Stimulated activated CD8-positive, alpha-beta memory T cell treated with anti-CD3 and anti-CD28 coated beads, Interleukin-12 subunit alpha, Interleukin-12 subunit beta, amount 100 ng/mL, for 24 hours (primary cell): ENCODE results near the gene ASCC1.
"Not testable (repeated sequence)": the region's sequence is repeated elsewhere in the genome, so short reads cannot be mapped to it uniquely, and the experiment has no call there.

Source experiments
- DNase-seq: peaks from one replicate; pipeline ENCODE4 v3.0.0-alpha.2; 2020; ENCODE audit errors: extremely low read depth

The ASCC1 gene

DNA sequence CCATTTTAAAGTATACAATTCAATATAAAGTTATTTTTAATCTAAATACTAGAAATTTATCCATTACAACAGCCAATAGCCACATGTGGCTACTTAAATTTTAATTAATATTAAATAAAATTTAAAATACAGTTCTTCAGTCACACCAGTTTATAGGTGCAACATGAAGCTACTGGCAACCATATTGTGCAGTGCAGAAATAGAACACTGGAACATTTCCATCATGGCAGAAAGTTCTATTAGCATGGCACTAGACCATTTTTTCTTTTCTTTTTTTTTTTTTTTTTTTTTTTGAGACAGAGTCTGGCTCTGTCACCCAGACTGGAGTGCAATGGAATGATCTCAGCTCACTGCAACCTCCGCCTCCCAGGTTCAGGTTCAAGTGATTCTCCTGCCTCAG is 5.2 kb upstream of the ASCC1 start:
- DNase-seq: no peak

DNA sequence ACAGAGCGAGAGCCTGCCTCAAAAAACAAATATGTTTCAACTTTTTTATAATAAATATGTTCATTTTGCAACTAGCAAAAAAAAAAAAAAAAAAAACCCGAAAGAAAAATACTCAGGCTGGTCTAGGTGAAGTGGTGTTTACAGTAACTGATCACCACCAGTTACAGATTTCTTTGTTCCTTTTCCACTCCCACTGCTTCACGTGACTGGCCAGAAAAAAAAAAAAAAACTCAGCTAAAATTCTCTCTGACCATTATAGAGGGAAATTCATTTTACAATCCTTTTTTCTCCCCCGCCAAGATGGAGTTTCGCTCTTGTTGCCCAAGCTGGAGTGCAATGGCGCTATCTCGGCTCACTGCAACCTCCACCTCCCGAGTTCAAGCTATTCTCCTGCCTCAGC is 4.6 kb upstream of the ASCC1 start:
- DNase-seq: no peak

DNA sequence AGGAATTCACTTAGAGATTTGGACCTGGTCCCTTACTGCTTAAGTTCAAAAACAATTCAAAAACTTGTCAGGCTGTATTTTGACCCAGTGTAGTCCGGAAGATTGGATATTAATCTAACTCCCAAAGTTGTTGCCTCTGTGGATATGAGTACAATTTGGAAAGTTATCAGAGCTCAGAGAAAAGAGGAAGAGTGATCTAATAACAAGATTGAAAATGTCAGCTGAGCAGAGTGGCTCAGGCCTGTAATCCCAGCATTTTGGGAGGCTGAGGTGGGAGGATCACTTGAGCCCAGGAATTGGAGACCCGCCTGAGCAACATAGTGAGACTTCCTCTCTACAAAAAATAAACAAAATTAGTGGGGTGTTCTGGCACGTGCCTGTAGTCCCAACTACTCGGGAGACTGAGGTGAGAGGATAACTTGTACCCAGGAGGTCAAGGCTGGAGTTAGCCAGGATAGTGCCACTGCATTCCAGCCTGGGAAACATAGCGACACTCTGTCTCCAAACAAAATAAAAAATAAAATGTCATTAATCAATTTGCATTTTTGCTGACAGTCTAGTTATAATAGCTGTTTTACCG is 3.2 kb upstream of the ASCC1 start:
- no peak for DNase-seq

DNA sequence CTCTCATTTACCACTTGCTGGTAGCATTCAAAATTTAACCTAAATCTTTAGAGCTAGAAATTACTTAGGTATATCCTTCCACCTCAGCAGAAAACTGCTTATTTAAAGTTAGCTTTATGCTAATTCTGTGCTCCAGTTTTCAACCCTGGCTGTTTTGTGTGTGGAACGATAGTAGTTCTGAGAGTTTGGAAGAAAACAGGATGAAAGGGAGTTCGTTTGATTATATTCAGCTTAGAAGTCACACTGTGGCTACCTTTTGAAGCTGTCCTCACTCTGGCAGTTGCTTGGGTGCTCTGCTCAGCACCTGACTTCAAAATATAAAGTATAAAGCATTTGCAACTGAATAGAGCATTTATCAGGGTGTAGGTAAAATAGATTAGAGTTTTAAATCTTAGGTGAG is 2.6 kb upstream of the ASCC1 start:
- DNase-seq: no peak

DNA sequence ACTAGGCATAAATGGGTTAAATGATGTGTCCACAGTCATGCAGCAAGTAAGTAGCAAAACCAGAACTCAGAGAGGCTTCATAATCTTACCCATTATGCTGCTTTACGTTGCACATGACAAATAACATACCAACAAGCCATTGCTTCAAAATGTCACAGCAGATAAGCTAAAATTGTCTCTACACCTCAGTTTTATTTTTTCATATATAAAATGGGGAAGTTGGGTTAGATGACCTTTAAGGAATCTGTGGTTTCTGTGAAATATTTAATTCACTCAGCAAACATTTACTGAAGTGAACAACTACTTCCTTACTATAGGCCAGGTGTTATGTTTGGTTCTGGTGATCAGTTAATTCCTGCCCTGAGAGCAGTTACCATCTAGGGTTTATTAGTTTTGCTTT is 2.2 kb upstream of the ASCC1 start:
- DNase-seq: no peak

DNA sequence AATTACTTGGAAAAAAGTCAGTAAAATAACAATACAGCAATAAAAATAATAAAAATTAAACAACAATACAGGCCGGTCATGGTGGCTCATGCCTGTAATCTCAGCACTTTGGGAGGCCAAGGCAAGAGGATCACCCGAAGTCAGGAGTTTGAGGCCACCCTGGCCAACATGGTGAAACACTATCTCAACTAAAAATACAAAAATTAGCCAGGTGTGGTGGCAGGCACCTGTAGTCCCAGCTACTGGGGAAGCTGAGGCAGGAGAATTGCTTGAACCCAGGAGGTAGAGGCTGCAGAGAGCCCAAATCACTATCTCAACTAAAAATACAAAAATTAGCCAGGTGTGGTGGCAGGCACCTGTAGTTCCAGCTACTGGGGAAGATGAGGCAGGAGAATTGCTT is 4.2 kb downstream of the ASCC1 start:
- not testable (repeated sequence) for DNase-seq

DNA sequence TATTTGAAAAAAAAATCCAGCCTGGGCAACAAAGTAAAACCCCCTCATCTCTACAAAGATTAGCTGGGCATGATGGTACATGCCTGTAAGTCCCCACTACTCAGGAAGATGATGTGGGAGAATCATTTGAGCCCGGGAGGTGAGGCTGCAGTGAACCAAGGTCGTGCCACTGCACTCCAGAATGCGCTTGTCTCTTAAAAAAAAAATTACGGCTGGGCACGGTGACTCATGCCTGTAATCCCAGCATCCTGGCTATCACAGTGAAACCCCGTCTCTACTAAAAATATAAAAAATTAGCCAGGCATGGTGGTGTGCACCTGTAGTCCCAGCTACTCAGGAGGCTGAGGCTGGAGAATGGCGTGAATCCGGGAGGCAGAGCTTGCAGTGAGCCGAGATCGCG is 4.7 kb downstream of the ASCC1 start:
- DNase-seq: not testable (repeated sequence)

DNA sequence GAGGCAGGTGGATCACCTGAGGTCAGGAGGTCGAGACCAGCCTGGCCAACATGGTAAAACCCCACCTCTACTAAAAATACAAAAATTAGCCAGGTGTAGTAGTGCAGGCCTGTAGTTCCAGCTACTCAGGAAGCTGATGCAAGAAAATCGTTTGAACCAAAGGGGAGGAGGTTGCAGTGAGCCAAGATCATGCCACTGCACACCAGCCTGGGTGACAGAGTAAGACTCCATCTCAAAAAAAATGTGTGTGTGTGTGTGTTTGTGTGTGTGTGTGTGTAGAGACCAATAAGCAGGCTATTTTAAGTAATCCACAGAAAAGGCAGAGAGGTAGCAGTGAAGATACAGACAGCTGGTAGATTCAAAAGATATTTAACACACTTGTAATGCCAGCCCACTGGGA is 7.5 kb downstream of the ASCC1 start:
- not testable (repeated sequence) for DNase-seq

DNA sequence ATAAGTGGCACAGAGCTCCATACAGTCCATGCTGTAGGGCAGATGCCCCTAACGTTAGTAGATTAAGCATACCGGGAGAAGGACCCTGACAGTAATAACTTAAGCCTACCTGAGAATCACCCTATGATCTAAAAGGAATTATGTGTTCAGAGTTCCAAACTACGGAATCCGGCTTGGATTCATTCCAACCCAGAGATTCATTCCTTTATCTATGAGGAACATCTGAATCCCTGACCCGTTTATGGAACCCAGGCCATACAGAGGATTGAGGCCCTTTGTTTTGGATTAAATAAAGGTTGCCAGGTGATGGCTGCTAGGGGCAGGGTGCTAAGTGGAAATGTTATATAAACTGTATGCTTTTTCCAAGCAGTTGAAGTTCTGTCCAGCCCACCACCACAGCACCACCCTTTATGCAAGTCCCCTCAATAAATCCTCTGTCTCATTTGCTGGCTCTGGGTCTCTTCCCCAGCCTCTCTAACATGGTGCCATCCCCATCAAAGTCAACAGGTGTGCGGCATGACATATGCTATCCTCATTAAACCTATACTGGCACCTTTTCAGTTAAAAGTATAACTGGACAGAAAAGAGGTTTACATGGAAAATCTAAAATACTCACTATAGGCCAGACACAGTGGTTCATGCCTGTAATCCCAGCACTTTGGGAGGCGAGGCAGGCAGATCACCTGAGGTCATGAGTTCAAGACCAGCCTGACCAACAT is 9.4 kb downstream of the ASCC1 start:
- no peak for DNase-seq

DNA sequence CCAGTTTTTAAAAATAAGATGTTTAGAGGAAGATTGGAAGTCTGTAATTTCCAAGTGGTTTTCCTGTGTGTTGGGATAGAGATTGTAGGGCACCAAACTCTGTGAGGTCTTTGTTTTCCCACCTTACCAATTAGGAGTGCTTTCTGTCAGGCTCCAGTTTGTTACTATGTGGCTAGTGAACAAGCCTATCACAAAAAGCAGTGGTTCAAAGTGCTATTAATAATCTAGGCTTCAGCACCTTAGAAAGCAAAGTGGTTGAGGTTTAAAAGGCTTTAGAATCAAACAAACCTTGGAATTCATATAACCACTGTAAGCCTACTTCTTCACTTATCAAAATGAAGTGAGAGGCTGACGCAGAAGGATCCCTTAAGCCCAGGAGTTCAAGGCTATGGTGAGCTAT is 11.4 kb downstream of the ASCC1 start:
- no peak for DNase-seq

DNA sequence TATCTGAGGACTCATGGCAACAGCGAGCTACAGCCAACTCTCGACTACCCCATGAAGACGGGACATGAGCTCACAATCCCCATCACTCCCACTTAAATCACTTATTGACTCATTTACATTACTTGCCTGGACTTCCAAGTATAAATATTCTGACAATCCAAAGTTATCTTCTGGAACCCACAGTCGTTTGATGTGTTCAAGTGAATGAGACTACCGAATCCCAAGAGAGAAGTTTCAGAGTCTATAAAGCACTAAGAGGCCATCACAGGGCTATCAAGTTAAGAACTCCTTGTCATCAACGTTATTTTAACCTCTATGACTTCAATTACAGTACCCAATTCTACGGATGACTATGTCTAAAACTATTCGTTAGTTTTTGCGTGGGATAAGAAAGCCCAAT is 11.8 kb downstream of the ASCC1 start:
- DNase-seq: no peak

DNA sequence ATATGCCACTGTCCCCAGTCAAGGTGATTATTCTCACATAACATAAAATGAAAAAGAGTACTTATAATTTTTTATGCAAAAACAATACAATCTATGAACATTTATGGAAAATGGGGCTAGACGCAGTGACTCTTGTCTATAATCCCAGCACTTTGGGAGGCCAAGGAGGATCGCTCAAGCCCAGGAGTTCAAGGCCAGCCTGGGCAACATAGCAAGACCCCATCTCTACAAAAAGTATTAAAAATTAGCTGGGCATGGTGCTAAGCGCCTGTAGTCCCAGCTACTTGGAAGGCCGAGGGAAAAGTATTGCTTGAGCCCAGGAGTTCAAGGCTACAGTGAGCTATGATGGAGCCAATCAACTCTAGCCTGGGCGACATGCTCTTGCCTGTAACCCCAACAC is 14.8 kb downstream of the ASCC1 start:
- DNase-seq: no peak

DNA sequence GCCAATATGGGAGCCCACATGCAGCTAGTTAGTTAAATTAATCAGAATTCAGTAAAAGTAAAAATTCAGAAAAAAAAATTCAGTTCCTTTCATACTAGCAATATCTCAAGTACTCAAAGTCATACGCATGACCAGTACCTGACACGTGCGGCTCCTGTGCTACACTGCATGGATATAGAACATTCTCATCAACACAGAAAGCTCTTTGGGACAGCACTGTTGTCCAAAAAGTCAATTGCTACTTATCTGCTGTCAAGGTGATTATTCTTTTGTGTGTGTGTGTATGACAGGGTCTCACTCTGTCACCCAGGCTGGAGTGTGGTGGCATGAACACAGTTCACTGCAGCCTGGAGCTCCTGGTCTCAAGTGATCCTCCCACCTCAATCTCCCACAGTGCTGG is 15.2 kb downstream of the ASCC1 start:
- no peak for DNase-seq

DNA sequence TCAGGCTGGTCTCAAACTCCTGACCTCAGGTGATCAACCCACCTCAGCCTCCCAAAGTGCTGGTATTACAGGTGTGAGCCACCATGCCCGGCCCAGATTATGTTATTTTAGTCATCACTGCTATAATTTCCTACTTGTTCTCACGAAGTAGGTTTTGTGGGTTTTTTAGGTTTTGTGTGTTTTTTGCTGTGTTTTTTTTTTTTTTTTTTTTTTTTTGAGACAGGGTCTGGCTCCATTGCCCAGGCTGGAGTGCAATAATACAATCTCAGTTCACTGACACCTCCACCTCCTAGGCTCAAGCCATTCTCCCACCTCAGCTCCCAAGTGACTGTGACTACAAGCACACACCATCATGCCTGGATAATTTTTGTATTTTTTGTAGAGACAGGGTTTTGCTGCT is 21.1 kb downstream of the ASCC1 start:
- no peak for DNase-seq

DNA sequence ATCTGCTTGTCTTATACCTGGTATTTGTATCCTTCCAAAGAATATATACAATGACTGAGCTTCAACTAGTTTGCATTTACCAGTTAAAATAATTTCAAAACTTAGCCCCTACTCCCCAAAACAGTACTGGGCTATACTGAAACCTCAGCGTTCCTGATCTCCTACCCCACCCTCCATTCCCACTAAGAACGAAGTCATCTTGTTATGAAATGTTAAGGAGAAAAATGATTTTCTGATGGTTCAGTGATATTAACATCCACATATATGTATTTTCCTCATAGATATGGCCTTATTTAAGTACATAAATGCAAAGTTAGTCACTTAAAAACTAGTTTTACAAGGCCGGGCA is 29.1 kb downstream of the ASCC1 start:
- no peak for DNase-seq

DNA sequence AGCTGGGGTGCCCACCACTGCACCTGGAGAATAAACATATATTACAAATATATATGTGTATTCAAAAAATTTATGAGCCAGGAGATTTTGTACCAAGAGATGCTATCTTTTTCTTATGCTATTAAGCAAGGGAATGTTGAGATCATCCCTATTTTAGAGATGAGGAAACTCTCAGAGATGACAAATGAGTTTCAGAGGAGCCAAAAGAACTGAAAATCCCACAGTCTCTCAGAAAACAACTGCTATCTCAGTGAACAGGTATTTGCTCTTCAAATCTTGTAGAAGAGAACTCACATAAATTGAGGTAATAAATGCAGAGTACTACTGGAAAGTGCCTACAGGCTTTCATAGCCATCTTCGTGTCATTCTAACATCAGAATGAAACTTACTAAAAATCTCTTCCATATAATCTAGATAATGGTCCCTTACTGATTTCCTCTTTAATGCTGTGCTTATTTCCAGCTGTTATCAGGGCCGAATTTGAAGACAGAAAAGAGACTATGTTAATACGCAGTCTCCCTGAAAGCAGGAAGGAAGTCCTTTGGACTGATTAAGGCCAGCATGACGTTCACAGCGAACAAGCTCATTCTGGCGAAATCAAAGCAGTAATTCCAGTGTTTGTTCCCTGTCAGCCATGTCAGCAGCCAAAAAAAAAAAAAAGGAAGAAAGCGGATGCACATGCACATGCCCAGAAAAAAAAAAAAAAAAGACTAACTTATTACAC is 29.7 kb downstream of the ASCC1 start:
- DNase-seq: no peak

DNA sequence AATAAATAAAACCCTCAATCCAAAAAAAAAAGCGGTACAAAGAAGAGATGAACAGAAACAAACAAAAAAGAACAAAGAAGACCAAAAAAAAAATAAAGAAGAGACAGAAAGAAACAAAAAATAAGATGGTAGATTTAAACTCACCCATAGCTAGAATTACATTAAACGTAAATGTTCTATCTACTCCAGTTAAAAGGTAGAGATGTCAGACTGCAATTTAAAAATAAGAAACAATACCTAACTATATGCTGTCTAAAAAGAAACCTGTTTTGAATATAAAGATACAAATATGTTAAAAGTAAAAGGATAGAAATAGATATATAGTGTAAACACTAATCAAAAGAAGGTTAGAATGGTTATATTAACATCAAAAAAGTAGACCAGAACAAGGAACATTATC is 31.9 kb downstream of the ASCC1 start:
- DNase-seq: no peak

DNA sequence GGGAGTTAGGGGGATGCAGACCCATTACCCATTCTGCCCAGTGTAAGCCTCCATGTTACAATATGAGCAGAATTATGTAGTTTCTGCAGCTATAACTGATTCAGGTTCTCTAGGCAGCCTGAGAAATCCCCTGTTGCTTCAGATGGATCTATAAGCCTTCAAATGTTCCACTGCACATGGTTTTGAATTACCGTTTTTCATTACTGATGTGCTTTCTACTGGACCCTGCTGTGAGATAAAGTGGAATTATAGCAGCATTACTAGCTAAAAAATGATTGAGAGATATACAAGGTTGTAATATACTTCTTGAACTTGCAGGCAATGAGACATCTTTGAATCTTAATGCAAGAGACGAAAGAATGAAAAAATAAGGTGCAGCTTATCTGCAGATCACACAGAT is 38.6 kb downstream of the ASCC1 start:
- no peak for DNase-seq

DNA sequence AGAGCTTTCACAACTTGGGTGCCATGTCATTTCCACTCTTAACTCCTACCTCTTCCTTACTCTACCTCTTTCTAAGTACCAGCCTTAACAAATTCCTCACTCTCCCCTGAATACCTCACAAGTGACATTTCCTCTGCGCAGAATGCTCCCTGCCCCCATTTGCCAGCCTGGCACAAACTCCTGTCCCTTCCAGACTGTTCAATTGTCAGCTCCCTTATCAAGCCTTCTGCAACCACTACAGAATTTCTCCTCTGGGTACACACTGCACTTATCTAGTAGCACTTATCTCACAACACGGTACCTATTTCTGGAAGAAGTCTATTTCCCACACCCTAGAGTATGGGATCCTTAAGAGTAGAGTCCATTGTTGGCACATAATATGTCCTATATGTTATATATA is 39.4 kb downstream of the ASCC1 start:
- no peak for DNase-seq

DNA sequence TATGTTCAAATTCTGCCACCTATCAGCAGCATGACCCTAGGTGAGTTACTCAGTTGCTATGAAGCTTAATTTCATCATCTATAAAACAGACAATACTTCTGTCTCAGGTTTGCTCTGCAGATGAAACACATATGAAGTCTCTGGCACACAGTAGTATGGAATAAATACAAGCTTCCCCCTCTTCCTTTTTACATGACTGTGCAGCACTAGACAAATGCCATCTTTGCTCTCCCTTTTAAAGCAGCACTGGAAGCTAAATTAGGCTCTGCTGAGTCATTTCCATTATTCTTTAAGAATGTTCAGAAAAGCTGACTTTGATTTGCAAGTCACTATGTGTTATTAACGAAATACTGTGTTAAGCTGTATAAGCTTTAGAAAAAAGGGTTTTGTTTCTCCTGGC is 40.9 kb downstream of the ASCC1 start:
- DNase-seq: no peak

DNA sequence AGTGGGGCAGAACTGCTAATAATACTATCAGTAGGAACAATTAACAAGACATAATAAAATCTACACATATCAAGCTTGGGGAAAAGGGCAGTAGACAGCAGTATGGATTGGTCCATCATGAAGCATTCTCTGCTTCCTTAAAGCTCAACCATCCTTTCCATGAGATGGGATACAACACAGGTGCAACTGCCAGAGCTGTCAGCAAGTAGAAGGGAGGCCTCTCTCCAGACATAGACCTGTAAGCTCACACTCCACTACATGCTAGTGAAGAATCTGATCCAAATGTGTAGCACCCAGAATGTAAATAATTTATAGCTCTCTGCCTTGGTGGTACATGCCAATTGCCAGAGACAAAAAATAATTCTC is 41.8 kb downstream of the ASCC1 start:
- DNase-seq: no peak

DNA sequence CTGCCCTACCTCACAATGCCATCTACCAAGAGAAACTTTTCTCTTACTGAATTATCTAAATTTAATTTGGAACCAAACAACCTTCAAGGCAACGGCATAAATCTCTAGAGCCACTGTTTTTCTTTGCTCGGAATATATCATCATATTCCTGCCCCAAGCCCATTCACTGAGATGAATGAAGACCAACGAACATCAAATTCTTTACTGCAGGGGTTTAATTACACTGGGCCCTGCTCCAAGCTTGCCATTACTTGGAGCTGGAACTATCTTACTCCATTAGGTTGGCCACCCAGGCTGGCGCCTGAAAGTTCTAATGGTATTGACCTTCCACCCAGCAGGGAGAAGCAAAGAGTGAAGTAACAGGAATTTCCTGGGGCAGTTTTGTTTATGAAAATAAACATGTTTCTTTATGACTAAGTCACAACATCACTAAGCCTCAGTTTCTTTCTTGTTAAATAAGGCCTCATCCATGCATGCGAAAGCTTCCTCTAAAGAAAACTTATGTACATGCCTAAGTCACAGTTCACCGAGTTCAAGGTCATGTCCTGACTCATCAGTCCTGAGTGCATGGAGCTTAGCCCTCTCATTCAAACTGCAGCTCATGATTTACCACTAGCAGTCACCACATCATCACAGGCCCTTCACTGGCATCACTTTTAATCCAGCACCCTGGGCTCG is 42.3 kb downstream of the ASCC1 start:
- DNase-seq: no peak

DNA sequence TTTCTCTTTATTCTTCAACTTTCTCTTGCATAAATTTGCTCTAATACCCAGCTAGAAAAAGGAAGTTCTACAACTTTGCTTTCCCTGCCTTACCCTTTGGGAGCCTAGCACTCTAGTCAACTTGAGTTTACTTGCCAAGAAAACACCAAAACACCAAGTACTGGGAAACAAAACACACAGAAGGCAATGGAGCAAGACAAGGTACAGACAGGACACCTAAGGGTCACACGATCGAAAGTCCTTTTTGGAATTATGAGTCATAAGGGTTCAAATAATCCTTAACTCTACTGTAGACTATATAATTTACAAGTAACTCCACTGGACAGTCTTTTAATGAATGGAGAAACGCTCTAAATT is 42.8 kb downstream of the ASCC1 start:
- no peak for DNase-seq
